ENCODE measurements around the gene NUAK1. TPM values are rescaled to one million over a fixed set of nuclear protein-coding genes. Genes with fewer than 3 reads are reported as not detected.

The NUAK1 gene
- polyA plus RNA-seq, 3 donors: 2.8 to 16.1 (median 11.6) TPM

DNA sequence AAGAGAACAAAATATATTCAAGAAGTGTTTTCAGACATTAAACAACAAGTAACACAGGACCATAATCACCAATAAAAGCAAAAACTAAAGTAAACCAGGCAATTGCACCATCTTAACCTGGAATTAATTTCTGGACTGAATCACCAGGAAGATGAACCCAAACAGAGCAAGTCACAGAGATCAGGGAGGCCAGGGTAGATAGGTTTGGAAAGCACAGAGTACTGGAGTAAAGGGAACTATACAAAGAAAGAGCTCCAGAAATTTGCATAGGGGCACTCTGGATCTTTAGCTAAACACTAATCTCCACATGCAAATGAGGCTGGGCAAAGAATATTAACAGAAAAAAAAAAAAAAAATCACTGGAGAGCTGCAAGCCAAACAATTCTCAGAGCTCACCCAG is 84.7 kb downstream of the NUAK1 start:
- no peak overlapping the region for H3K27ac ChIP-seq (ENCODE audit: low read depth, low read length)

DNA sequence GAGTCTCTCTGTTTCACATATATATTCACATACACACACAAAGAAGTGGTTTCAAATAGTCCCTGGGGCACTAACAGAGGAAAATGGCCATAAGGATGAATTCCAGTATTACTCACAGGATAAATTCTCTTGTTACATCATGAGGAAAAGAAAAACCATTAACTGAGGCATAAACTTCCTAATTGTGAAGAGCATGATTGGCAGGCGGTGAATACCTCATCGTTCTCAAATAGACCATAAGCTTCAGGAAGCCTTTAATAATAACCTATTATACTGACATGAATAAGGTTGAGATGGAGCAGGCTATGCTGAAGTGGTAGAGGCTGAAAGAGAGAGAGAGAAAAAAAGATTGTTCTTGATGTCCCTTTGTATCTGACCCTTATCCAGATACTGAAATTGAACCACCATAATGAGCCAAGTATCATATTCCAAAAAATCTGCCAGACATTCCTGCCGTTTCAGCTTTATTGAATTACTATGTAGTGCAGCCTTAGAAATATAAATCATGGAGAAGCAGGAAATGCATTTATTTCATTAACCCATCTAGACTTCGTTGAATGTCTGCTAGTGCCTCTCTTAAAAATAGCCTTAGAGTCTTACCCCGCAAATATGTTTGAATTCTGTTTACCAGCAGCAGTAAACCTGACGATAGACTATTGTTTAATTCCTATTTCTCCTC is 86.8 kb downstream of the NUAK1 start:
- no peak overlapping the region for H3K27ac ChIP-seq (ENCODE audit: low read depth, low read length)
- whole genome bisulfite sequencing, 3 donors: 61 to 81% (median 62%) methylated on average over 6 of the region's 6 CpGs

DNA sequence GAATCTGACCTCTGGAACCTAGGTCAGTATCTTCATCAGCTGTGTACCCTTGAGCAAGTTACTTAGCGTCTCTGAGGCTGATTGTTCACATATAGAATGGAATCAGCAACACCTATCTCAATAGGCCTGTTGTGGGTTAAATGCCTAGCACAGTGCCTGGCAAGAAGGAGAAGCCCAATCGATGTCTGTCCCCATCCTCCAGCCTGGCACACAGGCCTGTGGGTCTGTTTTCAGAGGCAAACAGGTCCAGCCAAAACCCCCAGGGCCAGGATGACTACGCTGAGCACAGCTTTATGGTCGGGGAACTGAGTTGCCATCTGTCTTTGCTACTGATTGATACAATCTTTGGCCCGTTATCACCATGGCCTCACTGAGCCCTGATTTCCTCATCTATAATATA is 89.2 kb downstream of the NUAK1 start:
- WGBS, 3 donors: 82 to 94% (median 87%) methylated on average over 5 of the region's 5 CpGs
- H3K27ac ChIP-seq (ENCODE audit: low read depth, low read length): no peak overlapping the region

DNA sequence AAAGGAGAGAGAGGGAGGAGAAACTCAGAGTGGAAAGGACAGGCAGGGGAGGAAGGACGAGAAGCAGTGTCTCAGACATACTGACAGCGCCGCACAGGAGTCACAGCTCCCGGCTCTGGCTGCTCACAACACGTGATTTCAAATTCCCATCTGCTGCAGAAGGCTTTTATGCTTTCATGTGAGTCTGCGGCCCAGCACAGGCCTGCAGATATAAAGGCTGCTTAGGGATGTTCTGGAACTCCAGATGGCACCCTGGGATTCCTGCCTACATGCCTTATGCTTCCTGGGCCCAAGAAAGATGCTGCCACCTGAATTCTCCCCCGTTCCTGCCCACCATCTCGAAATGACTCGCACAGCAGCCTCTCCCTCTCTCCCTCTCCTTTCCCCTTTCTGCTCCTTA is 89.6 kb downstream of the NUAK1 start:
- 85 to 93% (median 90%) methylated on average over 9 of the region's 9 CpGs for whole genome bisulfite sequencing, 3 donors
- no peak overlapping the region for H3K27ac ChIP-seq (ENCODE audit: low read depth, low read length)

DNA sequence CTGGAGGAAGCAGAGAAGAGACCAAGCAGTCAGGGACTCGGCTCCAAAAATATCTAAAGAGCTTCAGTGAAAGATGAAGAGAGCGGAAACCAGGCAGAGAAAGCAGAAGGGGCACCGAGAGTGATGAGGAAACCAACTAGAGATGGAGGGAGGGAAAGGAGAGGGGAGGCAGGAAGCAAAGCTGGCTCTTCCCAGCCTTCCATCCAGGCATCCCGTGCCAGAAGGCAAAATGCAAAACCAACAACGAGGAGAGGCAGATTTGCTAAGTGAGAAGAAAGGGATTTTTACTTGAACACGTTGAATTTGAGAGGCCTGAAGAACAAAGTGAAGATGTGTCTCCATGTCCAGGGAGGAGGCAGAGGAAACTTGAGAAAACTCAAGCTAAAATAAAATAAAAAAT is 90.1 kb downstream of the NUAK1 start:
- 56 to 82% (median 75%) methylated on average over 6 of the region's 6 CpGs for whole genome bisulfite sequencing, 3 donors
- no peak overlapping the region for H3K27ac ChIP-seq (ENCODE audit: low read depth, low read length)

DNA sequence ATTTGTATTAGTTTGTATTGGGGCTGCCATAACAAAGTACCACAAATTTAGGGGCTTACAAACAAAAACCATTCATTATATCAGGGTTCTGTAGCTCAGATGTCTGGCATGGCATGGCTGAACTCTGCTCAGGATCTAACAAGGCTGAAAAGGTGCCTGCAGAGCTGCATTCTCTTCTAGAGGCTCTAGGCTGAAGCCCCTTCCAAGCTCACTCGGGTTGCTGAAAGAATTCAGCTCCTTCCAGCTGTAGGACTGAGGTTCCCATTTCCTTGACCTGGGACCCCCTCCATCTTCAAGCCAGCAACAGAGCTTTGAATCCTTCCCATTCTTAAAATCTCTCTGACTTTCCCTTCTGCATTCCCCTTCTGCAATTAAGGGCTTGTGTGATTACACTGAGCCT is 90.7 kb downstream of the NUAK1 start:
- no peak overlapping the region for H3K27ac ChIP-seq (ENCODE audit: low read depth, low read length)
- WGBS, 3 donors: 76 to 93% (median 91%) methylated on average over 1 of the region's 1 CpG

DNA sequence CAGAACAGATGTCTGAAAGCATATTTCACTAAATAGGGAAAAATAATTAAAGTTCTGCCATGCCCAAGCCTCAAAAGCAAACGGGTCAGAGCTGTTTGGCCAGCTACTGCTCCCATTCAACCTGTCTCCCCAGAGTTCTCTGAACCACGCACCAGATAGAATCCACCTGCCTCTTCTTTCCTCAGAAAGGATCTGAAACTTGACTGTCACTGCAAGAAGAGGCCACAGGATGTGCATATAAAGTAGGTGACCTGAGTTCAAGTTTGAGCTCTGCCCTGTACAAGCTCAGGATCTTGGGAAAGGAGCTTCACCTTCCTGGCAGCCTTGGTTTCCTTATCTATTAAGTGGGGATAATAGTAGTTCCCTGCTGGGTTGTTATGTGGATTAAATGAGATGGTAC is 91.8 kb downstream of the NUAK1 start:
- H3K27ac ChIP-seq (ENCODE audit: low read depth, low read length): no peak overlapping the region
- 79 to 88% (median 86%) methylated on average over 2 of the region's 2 CpGs for WGBS, 3 donors

DNA sequence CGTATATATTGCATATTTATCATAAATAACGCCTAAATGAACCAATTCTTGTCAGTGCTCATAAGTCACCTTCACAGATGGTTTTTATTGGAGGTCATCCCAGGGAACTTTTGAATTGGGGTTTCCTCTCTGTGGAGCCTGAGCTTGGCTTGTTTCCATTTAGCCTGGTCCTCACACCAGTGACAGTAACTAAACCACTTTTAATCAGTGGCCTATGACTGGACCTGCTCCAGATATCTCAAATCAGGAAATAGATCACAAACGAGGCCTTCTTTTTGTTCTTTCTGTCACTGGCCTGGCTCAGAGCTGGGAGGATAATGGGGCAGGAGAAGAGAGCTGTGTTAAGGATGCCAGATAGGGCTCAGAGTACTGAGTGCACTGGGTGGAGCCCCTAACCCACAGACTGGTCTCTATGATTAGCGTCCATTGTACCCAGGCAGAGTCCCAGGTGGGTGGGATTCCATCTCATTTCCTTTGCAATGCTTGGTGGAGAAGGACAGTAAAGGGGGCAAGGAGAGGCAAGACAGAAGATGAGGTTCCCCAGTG is 92.4 kb downstream of the NUAK1 start:
- 70 to 78% (median 71%) methylated on average over 4 of the region's 4 CpGs for WGBS, 3 donors
- no peak overlapping the region for H3K27ac ChIP-seq (ENCODE audit: low read depth, low read length)

DNA sequence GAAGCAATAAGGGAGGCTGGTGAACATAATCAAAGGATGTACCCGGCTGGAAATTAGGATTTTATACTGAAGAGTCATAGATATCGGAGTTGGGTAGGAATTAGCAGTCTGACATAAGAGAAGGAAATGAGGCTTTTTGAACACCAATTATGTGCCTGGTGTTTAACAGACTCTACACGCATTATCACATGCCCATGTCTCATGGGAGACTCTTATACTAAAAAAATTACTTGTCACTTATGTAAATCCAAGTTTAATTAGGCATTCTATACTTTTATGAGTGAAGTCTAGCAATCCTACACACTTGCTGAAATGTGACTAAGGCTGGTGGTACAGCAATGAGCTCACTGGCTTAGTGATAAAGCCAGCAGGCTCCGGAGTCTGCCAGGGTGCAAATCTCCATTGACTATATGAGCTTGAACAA is 93.5 kb downstream of the NUAK1 start:
- 83 to 87% (median 86%) methylated on average over 4 of the region's 4 CpGs for WGBS, 3 donors
- H3K27ac ChIP-seq (ENCODE audit: low read depth, low read length): no peak overlapping the region

DNA sequence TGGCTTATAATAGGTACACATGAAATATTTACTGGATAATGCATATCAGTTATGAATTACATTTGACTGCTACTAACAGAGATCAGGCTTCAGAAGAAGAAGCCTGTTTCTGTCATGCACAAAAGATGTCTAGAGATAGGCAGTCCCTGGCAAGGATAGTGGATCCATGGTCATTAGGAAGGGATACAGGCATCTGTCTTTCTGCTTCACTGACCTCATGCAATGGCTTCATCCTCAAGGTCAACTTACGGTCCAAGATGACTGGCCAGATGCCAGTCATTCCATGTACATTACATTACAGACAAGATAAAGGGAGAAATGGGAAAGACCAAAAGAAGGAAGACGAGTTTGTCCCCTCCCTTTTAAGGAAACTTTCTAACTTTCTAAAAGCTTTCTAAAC is 94.0 kb downstream of the NUAK1 start:
- 45 to 62% (median 59%) methylated on average over 2 of the region's 2 CpGs for WGBS, 3 donors
- no peak overlapping the region for H3K27ac ChIP-seq (ENCODE audit: low read depth, low read length)

DNA sequence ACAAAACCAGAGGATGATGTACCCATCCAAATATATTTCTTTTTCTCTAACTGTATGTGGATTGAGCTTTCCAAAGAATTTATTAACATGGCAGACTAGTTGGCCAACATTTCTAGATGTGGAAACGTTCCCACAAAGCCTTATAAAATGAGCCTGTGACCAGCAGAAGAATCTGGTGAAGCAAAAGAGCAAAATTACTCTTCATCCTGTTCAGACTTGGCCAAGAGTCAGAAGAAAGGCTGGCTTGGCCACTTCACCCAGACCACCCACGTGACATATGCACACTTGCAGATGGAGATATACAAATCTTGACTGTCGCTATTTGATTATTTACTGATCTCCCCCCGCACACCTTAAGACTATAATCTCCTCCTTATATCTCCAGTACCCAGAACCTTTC is 96.7 kb downstream of the NUAK1 start:
- 76 to 80% (median 80%) methylated on average over 4 of the region's 4 CpGs for WGBS, 3 donors
- H3K27ac ChIP-seq (ENCODE audit: low read depth, low read length): no peak overlapping the region

DNA sequence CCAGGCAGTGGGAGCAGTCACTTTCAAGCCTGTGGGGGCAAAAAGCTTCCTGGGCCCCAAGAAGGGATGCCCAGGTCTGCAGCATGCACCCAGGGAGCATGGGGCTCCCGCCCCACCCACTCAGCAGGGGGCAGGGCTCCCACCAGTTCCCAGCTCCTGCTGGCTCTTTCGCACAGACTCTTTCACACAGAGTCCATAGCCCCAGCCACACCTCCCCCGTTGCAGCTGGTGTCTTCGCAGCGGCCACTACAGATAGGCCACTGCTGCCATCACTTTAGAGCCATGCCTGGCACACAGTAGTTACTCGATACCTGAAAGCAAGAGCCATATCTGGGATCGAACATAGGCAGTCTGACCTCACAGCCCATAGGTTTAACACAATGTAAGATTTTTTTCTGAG is 98.2 kb downstream of the NUAK1 start:
- H3K27ac ChIP-seq (ENCODE audit: low read depth, low read length): no peak overlapping the region
- 82 to 96% (median 93%) methylated on average over 7 of the region's 7 CpGs for WGBS, 3 donors

DNA sequence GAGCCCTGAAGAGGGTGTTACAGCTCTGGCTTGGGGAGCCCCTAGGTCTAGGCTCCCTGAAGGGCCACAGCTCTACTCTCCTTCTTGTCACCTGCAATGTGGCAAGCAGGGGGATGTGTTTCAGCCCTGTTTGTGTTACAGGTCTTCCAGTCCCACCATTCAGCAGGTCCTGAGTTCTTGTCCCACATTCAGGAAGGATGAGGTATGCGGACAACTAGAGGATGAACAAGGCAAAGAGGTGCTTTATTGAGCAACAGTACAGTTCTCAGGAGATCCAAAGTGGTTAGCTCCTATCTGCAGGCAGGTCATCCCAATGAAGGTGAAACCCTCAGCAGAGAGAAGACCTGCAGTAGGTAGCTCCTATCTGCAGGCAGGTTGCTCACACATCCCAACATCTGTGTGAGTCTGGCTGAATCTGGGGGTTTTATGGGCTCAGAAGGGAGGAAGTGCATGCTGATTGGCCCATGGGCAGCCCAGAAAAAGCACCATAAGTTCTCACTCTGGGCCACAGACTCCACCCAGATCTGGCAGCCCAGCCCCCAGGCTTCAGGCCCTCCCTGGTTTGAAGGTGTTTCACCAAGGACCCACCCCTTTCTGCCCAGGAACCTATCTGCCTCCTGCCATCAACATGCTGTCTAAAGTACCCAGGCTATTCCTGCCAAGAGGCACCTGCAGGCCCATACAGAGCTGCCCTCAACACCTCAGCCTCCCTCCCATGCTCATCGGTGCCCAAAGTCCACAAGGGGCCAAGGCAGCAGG is 98.9 kb downstream of the NUAK1 start:
- WGBS, 3 donors: 87 to 93% (median 93%) methylated on average over 2 of the region's 2 CpGs

DNA sequence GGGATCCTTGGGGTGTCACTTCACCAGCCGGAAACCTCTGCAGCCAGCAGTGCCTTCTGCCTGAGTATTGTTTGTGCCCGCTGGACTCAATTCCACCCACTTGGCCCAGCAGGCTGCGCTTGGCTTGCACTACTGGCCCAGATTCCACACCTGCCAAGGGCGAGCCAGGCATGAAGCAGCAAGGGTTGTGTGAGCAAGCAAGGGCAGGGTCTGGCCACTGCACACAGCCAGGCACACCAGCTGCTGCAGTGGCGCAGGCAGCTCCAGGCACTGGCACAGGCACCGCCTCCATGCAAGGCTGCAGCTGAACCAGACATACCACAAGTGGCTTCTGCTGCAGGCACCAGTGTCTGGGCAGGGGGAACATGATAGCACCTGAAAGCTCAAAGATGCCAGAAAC is 99.5 kb downstream of the NUAK1 start:
- H3K27ac ChIP-seq (ENCODE audit: low read depth, low read length): no peak overlapping the region
- WGBS, 3 donors: 91 to 97% (median 95%) methylated on average over 6 of the region's 6 CpGs

More for the DNA sequence above, 98.9 kb downstream of the NUAK1 start:
- no peak overlapping the region for H3K27ac ChIP-seq (ENCODE audit: low read depth, low read length)

DNA sequence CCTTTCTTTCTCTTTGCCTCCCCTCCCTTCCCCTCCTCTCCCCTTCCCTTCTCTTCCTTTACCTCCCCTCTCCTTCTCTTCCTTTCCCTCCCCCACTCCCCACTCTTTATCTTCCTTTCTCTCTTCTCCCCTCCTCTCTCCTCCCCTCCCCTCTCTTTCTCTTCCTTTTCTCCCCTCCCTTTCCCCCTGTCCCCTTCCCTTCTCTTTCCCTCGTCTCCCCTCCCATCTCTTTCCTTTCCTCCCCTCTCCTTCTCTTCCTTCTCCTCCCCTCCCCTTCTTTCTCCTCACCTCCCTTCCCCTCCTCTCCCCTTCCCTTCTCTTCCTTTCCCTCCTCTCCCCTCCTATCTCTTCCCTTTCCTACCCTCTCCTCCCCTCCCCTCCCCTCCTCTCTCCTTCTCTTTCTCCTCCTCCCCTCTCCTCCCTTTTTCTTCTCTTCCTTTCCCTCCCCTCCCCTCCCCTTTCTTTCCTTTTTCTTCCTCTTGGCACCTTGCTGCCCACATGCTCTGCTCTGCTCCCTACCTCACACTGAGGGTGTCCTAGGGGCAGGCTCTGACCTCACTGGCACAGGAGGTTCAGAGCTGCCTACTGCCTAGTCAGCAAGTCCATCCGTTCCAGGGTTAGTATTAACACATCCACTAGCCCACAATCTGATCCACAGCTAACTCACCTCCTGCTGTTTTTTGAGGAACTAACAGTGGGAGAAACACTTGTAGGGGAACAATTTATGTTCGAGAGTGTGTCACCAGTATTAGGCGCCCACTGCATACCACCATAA is 101.0 kb downstream of the NUAK1 start:
- 60 to 67% (median 66%) methylated on average over 4 of the region's 4 CpGs for WGBS, 3 donors
- no peak overlapping the region for H3K27ac ChIP-seq (ENCODE audit: low read depth, low read length)

DNA sequence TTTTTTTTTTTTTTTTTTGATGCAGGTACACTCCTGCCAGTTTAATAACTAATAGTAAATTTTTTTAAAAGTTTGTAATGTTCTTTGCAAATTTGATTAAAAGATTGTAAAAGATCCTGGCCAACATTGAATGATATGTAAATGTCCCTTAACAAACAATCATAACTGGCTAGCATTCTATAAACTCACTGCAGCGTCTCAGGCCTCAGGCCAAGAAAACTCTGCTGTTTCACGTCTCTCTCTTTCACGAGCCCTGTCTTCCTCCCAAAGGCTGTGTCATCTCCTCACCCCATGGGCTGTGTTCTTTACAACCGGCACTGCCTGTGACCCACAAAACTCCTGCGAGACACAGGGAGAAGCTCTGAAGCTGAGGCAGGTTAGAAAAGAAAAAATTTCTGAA is 103.3 kb downstream of the NUAK1 start:
- H3K27ac ChIP-seq (ENCODE audit: low read depth, low read length): no peak overlapping the region
- WGBS, 3 donors: 60 to 86% (median 82%) methylated on average over 5 of the region's 5 CpGs

DNA sequence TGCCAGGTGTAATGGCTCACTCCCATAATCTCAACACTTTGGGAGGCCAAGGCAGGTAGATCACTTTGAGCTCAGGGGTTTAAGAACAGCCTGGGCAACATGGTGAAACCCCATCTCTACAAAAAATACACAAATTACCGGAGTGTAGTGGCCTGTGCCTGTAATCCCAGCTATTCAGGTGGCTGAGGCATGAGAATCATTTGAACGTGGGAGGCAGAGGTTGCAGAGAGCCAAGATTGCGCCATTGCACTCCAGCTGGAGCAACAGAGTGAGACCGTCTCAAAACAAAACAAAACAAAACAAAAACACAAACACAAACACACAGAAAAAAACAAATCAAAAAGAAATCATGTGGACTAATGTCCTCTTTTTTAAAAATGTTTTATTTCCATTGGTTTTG is 104.4 kb downstream of the NUAK1 start:
- WGBS, 3 donors: 90 to 94% (median 90%) methylated on average over 4 of the region's 4 CpGs
- H3K27ac ChIP-seq (ENCODE audit: low read depth, low read length): no peak overlapping the region

DNA sequence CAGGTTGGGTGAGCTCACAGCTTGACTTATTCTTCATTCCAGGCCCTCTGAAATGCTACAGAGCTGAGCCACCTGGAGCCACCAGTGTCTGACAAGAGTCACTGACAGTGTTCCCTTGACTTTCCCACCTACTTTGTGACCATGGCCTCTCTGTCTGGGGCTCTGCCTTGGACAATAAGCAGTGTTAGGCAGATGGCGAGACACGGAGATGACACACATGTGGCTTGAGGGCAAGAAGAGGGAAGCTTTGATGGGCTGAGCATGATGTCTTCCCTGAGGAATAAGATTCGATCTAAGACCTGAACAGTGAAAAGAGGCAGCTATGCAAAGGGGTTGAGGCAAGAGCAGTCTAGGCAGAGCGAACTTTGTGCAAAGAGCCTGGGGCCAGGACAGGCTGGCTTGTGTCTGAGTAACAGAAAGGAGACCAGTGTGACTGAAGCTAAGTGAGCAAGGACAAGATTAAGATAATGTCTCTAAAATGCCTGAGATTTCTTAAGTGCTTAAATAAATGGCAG is 105.5 kb downstream of the NUAK1 start:
- 80 to 88% (median 87%) methylated on average over 4 of the region's 4 CpGs for WGBS, 3 donors
- no peak overlapping the region for H3K27ac ChIP-seq (ENCODE audit: low read depth, low read length)

DNA sequence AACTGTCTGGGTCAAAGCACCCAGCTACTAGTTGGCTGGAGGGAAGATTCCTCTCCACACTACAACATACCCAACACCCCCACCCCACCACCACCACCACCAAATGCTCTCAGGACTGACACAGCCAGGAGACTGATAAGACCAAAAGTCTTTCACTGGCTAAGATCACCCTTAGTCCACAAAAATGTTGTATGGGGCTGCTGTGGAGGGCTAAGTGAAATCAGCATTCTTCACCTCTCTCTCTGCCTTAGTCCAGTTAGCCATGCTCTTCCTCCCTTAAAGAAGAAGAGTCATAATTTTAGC is 106.2 kb downstream of the NUAK1 start:
- H3K27ac ChIP-seq (ENCODE audit: low read depth, low read length): no peak overlapping the region
